ENCODE measurements around the gene CNOT4.
A peak's percentile ranks its signal among the peaks of the same experiment; 100 is the strongest.

The CNOT4 gene, protein sequence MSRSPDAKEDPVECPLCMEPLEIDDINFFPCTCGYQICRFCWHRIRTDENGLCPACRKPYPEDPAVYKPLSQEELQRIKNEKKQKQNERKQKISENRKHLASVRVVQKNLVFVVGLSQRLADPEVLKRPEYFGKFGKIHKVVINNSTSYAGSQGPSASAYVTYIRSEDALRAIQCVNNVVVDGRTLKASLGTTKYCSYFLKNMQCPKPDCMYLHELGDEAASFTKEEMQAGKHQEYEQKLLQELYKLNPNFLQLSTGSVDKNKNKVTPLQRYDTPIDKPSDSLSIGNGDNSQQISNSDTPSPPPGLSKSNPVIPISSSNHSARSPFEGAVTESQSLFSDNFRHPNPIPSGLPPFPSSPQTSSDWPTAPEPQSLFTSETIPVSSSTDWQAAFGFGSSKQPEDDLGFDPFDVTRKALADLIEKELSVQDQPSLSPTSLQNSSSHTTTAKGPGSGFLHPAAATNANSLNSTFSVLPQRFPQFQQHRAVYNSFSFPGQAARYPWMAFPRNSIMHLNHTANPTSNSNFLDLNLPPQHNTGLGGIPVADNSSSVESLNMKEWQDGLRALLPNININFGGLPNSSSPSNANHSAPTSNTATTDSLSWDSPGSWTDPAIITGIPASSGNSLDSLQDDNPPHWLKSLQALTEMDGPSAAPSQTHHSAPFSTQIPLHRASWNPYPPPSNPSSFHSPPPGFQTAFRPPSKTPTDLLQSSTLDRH

DNA sequence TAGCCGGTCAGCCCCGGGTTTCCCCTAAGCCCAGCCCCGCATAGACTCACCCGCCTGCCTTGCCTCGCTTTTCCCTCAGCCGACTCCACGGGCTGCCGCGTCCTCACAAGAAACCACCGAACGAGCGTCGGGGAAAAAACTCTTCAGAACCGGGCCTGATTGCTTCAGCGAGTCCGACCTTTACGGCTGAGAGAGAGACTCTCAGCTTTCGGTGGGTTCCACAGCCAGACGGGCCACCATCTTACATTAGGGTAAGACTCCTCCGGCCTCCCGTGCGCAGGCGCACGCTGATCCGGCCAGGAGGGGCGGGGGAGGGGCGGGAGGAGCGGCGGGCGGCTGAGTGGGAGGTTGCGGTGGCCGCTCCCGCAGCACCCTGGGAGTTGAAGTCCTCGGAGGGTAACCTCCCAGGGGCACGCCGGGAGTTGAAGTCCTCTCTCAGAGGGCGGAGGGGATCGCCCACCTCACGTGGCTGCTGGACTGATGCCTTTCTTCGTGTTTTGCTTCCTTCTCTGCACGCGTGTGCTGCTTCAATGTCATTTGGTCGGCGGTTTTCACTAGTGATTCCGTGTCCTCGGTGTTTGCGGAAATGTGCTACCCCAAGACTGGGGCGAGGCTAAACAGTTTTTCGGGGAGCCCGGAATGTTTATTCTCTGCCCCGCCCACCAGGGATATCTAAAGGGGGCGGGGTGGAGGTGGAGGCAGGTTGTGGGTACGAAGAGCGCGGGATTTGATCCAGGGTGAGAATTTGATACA lies at the start of gene CNOT4:
Gene CNOT4 (minus strand): TSS at position 264 of the 753 bp plus-strand sequence. CDS start 71,771 bp downstream, outside the sequence.
- peak; percentile 80 to 92 for DNase-seq

DNA sequence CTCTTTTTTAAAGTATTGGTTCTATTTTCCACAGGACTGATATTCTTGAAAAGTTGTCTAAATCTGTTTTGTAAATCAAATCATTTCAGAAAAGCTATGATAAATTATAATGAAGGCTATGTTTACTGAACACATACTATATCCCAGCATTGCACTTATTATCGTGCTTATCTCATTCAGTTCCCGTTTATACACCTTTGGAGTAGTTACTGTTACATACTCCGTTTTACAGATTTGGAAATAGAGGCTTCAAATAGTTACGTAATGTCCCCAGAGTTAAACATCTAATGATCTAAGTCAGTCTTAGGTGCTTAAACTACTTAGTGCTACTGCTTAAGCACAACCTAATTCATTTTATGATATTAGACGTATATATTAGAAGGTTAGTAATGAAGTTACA lies 49.0 kb upstream of the CNOT4 start:
- DNase-seq = no peak

DNA sequence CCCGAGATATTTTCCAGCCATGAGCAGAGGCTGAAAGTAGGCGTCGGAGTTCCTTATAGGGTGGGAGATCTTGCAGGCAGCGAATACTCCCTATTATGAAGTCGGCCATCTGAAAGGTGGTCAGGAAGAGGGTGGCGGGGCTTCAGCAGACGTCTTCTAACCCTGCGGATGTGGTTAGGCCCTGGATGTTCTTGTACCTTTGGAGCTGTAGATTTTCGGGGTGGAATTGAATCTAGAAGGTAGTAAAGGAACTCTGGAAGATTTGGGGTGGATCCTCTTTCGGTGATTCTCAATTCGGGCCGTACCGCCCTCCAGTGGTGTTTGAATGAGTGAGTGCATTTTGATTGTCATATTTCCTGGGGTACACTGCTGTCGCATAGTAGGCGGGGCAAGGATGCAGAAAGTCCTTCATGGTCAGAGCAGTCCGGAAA lies 48.5 kb upstream of the CNOT4 start:
- peak; percentile 25 to 61 for DNase-seq

DNA sequence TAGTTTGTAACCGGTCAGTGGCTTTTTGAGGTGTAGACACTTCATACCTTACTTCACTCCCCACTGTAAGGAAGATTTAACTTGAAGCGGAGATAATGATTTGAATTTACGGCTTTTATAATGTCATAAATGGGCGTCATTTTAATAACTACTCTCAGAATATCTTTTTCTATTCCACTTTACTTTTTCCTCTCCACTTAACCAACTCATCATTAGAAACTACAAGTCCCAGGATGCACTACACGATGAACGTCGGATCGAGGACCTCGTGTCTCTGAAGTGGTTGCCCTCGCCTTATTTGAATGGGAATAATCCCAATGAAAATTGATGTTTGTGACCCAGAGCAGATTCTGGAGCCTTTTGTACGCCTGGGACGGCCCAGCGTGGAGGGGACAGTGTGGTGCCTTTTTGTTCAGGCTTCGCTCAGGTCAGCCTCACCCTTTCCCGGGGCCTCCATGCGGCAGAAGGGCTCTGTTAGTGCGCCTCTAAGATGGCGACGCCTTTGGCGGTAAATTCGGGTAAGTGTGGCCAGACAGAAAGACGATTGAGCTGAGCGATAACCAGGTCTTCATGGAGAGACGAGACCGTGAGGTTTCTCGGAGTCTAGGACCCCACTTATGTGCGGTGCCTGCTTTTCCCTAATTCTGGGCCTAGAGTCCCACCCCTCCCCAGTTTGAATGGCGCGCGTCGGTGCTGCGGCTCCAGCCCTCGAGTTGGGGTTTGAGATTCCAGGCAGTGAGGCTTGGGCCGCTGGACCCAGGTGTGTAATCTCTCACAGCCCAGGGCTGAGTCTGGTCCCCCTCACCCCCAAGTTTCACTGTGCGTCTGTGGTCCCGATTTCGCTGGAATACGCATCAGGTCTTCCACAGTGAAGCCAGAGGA lies 47.8 kb upstream of the CNOT4 start, which contains the start of gene NUP205:
Gene NUP205 (plus strand): TSS at position 463 of the 882 bp plus-strand sequence. CDS start 28 bp downstream, at position 491.
- peak; percentile 83 to 85 for DNase-seq

DNA sequence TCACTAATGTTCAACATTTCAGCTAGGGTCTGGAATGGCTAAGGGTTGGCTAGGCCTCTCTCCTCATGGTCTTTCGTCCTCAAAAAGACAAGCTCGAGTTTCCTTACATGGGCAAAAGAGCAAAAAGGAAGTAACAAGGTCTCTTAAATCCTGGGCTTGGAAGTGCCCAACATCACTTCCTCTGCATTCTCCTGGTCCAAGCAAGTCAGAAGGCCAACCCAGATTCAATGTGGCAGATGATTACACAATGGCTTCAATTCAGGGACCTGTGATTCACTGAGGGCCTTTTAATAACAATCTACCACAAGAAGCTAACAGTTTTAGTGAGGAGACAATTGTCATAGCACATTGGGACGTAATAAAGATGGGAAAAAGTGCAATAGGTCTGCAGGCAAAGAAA lies 43.4 kb upstream of the CNOT4 start:
- DNase-seq = no peak

DNA sequence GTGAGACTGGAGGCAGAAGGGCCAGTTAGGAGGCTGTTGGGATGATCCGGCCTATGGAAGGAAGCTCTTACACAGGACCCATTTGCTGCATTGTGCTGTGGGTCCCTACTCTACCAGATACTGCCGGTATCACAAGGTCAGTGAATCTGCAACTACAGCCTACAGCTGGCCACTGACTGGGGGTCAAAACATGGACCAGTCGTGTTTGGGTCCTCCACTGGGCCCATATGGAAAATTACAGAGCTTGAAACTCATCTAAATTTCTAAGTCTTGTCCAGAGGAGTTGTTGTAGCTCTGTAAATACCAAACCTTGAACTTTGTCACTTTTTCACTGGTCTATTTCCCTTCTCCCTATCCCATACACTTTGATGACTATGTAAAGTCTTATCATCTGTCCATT lies 42.2 kb upstream of the CNOT4 start:
- DNase-seq = no peak

DNA sequence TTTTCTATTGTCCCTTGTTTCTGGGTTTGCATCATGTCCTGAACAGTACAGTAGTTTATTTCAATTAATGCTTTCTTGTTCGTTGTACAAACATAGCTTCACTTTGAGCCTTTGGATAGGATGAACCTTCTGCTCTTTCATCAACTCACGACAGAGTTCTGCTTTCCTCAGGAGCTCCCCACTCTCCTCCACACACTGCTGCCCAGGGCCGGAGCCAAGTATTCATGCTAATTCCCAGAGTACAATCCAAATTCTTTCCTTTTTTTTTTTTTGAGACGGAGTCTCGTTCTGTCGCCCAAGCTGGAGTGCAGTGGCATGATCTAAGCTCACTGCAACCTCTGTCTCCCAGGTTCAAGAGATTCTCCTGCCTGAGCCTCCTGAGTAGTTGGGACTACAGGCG lies 40.3 kb upstream of the CNOT4 start:
- DNase-seq = no peak

DNA sequence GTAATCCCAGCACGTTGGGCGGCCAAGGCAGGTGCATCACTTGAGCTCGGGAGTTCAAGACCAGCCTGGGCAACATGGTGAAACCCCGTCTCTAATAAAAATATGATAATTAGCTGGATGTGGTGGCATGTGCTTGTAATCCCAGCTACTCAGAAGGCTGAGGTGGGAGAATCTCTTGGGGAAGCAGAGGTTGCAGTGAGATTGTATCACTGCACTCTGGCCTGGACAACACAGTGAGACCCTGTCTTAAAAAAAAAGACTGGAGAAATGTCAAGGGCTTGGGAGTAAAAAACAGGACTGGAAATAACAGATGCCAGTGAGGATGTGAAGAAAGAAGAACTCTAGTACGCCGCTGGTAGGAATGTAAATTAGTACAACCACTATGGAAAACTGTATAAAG lies 31.1 kb upstream of the CNOT4 start:
- DNase-seq = no peak

DNA sequence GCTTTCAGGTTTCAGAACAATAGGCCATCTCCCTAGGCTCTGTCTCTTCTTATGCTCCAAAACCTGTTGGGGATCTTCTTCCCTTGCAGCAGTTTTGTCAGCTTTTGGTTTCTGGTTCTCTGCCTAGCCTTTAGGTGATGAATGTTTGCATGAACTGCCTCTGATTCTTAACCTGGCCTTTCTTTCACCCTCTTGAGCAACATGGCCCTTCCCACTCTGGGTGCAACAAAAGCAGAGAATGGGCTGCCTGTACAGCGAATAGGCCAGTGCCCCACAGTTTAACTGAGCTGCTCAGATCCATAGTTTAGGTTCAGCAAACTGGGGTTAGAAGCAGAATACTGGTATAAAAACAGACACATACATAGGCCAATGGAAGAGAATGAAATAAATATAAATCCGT lies 29.7 kb upstream of the CNOT4 start:
- DNase-seq = no peak

DNA sequence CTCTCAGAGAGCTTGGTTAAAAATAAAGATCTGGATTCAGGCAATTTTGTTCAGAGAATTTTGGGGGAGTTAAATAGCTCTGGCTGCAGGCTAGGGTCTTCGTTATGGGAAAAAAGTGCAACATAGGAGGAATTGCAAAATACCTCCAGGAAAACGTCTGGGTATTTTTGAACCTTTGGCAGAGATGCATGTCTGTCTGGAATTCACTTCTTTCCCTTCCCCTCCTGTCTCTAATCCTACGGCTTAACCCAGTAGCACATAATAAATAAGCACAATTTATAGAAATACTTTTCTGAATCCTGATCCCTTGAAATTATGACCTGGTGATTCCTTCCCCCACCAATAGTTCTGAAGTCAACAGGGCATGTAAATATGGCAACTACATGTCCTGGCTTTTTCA lies 28.5 kb upstream of the CNOT4 start:
- no peak for DNase-seq

DNA sequence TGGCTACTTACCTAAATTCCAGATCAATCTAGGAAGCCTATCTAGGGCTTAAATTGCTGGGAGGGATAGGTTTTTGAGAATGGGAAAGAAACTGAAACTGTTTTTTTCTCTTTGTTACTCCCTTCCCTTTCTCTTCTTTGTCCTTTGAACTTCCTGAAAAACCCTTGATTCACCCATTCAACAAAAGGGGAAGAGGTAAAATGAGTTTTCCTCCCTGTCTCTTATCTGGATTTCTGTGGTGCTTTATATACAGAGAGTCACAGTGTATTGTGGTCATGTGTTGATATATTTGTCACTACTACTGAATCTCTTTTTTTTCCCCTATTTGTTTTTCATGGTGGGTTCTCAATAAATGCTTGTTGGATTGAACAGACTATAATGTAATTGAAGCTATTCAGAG lies 28.0 kb upstream of the CNOT4 start:
- DNase-seq = peak in 1 of 2 donors; percentile 67

DNA sequence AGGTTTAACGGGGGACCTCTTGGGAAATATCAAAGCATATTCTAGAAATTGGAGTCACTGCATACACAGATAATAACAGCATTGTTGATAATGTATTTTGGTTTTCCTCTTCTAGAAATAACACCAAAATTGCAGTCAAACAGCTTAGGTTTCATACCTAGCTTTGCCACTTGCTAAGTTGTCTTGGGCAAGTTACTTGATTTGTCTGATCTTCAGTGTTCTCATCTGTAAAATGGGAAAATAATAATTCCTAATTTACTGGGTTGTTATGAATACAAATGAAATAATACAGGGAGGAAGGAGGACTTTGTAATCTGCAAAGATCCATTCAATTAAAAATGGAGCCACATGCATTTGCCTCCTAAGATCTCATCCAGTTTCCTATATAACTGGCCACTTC lies 27.6 kb upstream of the CNOT4 start:
- DNase-seq = no peak

DNA sequence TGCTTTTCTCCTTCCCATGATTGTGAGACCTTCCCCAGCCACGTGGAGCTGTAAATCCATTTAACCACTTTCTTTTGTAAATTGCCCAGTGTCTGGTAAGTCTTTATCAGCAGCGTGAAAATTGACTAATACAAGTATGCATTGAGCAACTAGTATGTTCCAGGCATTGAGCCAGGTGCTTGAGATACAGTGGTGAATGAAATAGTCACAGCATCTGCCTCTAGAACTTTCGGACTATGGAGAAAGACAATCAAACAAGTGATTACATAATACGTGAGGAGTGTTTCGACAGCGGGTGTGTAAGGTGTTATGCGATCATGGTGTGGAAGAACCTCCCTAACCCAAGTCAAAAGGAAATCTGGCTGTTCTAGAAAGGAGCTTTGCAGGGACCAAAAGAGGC lies 26.2 kb upstream of the CNOT4 start:
- no peak for DNase-seq

DNA sequence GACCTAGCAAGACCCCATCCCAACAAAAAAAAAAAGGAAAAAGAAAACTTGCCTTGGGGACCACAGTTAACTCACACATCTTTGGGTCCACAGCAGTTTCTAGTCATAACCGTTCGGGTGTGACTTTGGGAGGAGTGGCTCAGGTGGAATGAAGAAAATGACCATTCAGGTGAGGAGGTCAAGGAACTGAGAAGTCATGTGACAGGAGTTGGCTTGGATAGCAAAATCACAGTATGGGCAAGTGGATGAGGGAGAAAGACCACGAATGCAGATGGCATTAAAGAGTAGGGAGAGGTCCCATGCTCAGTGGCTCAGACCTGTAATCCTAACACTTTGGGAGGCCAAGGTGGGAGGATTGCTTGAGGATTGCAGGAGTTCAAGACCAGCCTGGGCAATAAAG lies 17.1 kb upstream of the CNOT4 start:
- no peak for DNase-seq

DNA sequence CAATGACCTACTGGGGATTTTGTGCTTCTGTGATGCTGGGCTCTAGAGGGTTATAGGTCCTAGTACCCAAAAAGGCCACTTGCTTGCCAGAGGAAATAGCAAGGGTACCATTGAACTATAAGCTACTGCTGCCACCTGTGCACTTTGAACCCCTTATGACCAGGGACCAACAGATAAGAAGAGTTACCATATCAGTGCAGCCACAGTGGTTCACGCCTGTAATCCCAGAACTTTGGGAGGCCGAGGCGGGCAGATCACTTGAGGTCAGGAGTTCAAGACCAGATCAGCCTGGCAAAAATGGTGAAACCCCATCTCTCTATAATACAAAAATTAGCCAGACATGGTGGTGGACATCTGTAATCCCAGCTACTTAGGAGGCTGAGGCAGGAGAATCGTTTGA lies 15.5 kb upstream of the CNOT4 start:
- DNase-seq = no peak

DNA sequence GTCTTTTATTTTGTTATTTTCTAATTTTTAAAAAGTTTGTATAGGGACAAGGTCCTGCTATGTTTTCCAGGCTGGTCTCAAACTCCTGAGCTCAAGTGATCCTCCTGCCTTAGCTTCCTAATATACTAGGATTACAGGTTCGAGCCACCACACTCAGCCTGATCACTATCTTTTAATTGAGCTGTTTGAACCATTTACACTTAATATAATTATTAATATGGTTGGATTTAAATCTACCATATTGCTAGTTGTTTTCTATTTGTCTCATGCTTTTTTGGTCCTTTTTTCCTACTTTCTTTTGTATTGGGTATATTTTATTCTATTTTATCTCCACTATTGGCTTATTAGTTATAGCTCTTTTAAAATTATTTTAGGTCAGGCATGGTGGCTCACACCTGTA lies 13.2 kb upstream of the CNOT4 start:
- no peak for DNase-seq

DNA sequence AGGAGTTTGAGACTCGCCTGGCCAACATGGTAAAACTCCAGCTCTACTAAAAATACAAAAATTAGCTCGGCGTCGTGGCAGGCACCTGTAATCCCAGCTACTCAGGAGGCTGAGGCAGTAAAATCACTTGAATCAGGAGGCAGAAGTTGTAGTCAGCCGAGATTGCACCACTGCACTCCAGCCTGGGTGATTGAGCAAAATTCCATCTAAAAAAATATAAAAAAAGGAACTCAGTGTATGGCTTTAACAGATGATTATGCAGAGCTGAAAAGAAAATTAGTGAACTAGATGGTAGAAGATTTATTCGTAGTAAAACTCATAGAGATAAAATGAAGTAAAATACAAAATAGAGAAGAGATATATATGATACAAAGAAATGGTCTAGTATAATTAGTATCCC lies 12.6 kb upstream of the CNOT4 start:
- no peak for DNase-seq

DNA sequence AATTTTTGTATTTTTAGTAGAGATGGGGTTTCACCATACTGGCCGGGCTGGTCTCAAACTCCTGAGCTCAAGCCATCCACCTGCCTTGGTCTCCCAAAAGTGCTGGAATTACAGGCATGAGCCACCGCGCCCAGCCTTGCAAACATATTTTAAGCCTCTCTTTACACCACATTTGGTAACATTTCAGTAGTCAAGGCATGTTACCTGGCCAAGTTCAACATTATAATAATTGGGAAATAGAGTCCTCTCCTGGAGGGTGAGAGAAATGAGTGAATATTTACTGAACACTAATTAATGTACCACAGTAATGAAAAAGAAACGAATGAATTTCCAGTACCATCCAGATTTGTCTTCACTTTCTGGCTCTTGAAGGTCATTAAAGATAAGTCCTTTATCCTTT lies 10.0 kb upstream of the CNOT4 start:
- no peak for DNase-seq

DNA sequence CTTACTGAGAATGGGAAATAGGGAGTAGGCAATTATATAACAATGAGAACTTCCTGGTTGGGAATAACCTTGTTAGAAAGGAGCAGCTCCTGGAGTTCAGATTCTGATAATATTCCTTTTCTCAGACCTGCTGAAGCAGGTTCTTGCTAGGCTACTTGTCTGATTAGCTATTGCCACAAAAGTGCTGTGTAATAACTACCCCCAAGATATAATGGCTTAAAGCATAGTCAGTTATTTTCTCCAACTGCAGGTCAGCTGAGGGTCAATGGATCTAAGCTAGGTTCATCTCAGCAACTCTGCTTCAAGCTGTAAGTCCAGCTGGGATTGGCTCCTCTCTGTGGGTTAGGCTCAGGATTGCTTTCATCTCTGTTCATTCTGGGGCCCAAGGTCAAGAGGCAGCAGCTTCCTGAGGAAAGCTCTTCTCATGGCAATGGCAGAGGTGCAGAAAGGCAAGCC lies 9.4 kb upstream of the CNOT4 start:
- DNase-seq = no peak

DNA sequence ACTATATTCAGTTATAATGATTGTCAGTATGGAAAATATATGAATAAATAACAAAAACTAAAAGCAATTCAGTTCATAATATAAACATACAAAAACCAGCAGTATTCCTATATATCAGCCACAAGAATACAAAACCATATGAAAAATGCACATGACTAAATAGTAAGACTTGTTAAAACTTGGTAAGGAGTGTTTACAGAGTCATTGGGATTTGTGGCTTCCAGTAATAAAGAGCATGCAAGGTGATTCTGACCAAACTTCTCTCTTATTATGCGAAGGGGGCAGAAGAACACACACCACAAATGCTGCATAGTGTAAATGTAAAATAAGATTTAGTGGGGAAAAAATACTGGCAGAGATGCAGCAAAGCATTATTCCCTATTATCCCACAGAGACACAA lies 8.8 kb upstream of the CNOT4 start:
- no peak for DNase-seq

DNA sequence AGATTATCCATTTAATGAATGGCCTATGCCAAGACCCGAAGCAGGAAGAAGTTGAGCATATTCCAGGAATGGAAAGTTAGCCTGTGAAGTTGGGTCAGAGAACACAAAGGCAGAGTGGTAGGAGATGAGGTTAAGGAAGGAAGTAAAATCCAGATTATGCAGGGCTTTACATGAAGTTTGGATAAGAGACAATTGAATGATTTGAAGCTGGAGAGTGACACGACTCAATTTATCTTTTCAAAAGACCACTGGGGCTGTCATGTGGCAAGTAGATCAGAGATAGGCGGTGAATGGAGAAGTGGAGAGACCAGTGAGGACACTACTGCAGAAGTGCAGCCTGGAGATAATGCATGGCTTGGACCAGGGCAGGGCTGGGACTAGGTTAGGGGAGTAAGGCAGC lies 7.2 kb upstream of the CNOT4 start:
- no peak for DNase-seq

DNA sequence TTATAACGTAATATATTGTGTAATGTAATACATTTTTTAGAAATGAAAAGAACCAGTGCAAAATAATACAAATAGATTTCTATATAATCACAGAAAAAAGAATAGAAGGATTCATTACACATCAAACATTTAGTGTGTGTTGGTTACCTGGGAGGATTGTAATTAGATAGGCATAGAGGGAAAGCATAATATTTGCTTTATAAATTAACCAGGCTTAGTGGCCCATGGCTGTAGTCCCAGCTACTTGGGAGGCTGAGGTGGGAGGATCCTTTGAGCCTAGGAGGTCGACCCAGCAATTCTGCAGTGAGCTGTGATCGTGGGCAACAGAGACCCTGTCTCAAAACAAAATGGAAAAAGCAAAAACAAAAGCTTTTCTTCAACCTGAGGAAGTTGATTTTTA lies 5.0 kb upstream of the CNOT4 start:
- DNase-seq = no peak
